Activated CD4-positive, alpha-beta T cell treated with anti-CD3 and anti-CD28 coated beads, Interleukin-2, amount 10 ng/mL, durations not matched to agents 24 days and 14 days (primary cell): ENCODE results near the gene PDE10A. TPM values are rescaled to one million over a fixed set of nuclear protein-coding genes. Genes with fewer than 3 reads are reported as not detected.

Source experiments
- DNase-seq: peaks from one replicate; pipeline ENCODE4 v3.0.0; 2022
- H3K27ac Mint-ChIP-seq: one replicate; pipeline ENCODE4 v1.8.0; 2022; ENCODE audit warnings: mild to moderate bottlenecking, mixed read lengths
- H3K27me3 Mint-ChIP-seq: one replicate; pipeline ENCODE4 v1.8.0; 2022; ENCODE audit warnings: mixed read lengths
- H3K36me3 Mint-ChIP-seq: one replicate; pipeline ENCODE4 v1.8.0; 2022; ENCODE audit warnings: low read depth, mild to moderate bottlenecking, mixed read lengths
- H3K4me1 Mint-ChIP-seq: one replicate; pipeline ENCODE4 v1.8.0; 2021; ENCODE audit warnings: mixed read lengths
- H3K4me3 Mint-ChIP-seq: one replicate; pipeline ENCODE4 v1.8.0; 2022; ENCODE audit warnings: mild to moderate bottlenecking, moderate library complexity, mixed read lengths
- H3K9me3 Mint-ChIP-seq: one replicate; pipeline ENCODE4 v1.8.0; 2021; ENCODE audit warnings: mixed read lengths
- intact Hi-C: fragments of 100-400 bp; cut with micrococcal nuclease; formaldehyde crosslinking; loops from one replicate; pipeline ENCODE4 v1.15.1; 2023
- total RNA-seq: library from RNA; stranded (reverse); gene quantifications from 2 replicates; pipeline ENCODE4 v1.2.3, GENCODE V29; 2022

Gene PDE10A
- total RNA-seq: not detected in 2 replicates

DNA sequence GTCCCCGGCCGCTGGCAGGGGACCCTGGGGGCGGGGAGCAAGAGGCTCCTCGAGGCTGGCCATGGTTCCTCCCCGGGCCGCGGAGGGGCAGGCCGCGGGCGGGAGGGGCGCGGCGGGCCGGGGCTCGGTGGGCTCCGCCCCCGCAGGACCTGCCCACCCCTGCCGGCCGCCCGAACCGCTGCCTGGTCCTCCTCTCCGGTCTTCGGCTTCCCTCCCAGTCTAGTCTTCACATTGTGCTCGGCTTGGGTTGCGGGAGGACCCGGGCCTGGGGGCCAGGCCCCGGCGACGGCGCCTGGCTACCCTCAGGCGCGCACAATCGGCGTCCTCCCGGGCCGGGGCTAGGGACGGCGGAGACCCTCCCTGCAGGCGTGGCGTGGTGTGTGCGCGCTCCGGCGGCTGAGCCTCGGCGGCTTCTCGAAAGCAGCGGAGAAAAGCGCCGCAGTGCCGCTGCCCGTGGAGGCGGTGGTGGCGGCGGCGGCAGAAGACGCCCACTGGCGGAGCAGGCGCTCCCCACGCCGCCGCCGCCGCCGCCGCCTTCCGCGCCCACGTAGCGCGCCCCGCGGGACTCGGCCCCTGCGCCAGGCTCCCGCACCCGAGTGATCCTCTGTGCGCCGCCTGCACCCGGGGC is at the start of gene PDE10A:
TSS of gene PDE10A (minus strand) at position 493 of the 628 bp plus-strand sequence. CDS start at position 63, 430 bp downstream.
- Mint-ChIP-seq H3K27me3 (peaks cover 54% of the 10 kb centered on the region), H3K27ac (no peak within 1 kb of the TSS), H3K9me3 (no peaks in the 10 kb centered on the region), H3K4me3 (no peak within 1 kb of the TSS), H3K4me1 (peaks cover 2% of the 10 kb centered on the region), H3K36me3 (no peaks in the 10 kb centered on the region)
- DNase-seq: no peak
- intact Hi-C loops: loop anchor here (5.0 to 10.0 kb wide), 3 partner anchors 322 to 502 kb away; partner anchors contain the start of gene TBXT

DNA sequence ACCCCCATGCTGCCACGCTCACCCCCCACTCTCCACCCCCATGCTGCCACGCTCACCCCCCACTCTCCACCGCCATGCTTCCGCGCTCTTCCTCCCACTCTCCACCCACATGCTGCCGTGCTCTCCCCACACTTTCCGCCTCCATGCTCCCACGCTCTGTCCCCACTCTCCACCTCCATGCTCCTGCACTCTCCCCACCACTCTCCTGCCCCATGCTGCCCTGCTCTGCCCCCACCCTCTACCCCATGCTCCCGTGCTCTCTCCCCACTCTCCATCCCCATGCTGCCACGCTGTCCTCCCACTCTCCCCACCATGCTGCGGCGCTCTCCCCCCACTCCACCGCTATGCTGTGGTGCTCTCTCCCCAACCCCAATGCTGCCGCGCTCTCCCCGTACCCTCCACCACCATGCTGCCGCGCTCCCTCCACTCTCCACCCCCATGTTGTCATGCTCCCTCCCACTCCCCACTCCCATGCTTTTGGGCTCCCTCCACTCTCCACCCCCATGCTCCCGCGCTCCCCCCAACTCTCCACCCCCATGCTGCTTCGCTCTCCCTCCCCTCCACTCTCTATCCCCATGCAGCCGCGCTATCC is 46.0 kb upstream of the PDE10A start:
- Mint-ChIP-seq H3K9me3 (no peaks in the 10 kb centered on the region), H3K36me3 (no peaks in the 10 kb centered on the region), H3K4me1 (no peaks in the 10 kb centered on the region), H3K27ac (no peak overlapping the region), H3K27me3 (no peaks in the 10 kb centered on the region), H3K4me3 (no peak overlapping the region)
- no peak for DNase-seq
- intact Hi-C loops: no loop called here

DNA sequence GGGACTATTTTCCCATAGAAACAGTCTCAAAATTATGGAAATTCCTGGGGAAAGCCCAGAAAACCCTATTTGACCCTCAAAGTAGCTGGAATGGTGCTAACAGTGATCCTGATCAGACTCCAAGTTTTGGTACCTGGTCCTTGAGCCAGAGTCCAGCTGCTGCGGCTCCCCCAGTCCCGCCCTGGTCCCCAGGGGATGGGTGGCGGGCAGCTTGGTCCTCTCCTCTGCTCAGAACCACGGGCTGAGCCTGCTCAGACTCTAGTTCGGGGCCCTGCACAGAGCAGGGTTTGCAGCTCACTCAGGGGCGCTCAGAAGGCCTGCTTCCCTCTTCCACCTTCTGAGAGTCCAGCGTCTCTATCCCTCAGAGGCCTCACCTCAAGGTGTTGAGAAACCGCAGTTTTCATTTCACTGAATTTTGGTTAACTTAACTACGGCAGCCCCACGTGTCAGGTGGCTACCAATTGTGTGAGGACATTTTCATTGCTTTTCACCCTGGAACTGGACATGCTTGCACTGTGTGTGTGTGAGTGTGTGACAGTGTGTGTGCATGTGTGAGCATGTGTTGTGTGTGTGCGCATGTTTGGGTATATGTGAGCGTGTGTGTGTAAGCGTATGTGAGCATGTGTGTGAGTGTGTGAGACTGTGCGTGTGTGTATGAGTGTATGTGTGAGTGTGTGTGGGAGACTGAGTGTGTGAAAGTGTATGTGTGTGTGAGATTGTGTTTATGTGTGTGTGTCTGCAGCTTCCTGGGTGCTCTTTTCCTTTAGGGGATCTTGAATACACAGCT is 44.2 kb upstream of the PDE10A start:
- intact Hi-C loops: no loop called here
- no peak overlapping the region for H3K27ac Mint-ChIP-seq
- no peak overlapping the region for H3K4me3 Mint-ChIP-seq
- no peaks in the 10 kb centered on the region for H3K4me1 Mint-ChIP-seq
- H3K9me3 Mint-ChIP-seq: no peaks in the 10 kb centered on the region
- no peaks in the 10 kb centered on the region for H3K36me3 Mint-ChIP-seq
- no peaks in the 10 kb centered on the region for H3K27me3 Mint-ChIP-seq
- DNase-seq: no peak

DNA sequence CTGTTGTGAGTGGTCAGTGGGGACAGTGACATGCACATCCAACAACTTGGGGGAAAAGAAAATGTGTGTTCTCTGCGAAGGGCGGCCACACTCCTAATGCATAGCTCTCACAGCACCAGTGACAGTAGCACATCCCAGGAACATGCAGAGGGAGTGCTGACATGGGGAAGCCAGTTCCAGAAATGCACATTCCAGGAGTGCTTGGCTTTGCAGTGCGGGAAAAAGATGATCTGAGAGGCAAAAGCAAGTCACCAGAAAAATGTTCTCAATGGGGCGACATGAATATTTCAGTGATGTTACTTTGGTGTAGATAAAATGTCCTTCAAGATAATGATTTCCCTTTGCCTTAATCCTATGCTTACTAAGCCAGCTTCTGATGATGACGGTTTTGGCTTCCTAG is 42.9 kb upstream of the PDE10A start:
- no peaks in the 10 kb centered on the region for H3K27me3 Mint-ChIP-seq

DNA sequence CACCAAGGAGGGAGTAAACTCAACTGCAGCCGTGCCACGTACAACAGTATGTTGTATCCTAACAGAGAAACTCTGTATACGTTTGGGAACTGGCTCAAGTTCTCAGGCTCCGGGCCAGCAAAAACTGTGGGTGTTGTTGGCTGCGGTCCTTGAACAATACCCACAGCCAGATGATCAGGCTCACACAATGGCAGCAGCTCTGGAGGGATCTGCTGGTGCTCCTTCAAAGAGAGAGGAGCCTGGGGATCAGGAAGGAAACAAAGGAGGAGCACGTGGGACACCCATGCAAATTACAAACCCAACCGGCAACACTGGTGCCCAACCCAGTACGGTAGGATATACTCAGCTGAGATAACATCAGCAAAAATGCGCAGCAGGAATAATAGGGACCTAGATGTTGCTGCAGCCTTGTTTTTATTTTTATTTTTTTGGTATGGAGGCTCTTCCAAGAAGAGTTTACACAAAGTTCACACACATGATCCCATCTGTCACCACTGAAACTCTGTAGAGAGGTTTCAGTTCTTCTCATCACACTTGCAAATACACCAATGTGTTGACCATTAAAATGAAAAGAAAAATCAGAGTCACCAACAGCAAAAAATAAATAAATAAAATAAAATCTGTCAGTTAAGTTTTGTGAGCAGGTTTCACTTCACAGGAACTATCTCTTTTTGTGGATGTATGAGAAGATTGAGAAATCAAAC is 41.2 kb upstream of the PDE10A start:
- Mint-ChIP-seq H3K4me3 (no peak overlapping the region), H3K27me3 (no peaks in the 10 kb centered on the region), H3K4me1 (no peaks in the 10 kb centered on the region), H3K9me3 (no peaks in the 10 kb centered on the region), H3K27ac (no peak overlapping the region), H3K36me3 (no peaks in the 10 kb centered on the region)
- intact Hi-C loops: no loop called here
- DNase-seq: no peak

More for the DNA sequence above, 42.9 kb upstream of the PDE10A start:
- H3K36me3 Mint-ChIP-seq: no peaks in the 10 kb centered on the region
- intact Hi-C loops: no loop called here
- no peaks in the 10 kb centered on the region for H3K9me3 Mint-ChIP-seq
- H3K27ac Mint-ChIP-seq: no peak overlapping the region
- H3K4me3 Mint-ChIP-seq: no peak overlapping the region
- DNase-seq: no peak
- no peaks in the 10 kb centered on the region for H3K4me1 Mint-ChIP-seq

DNA sequence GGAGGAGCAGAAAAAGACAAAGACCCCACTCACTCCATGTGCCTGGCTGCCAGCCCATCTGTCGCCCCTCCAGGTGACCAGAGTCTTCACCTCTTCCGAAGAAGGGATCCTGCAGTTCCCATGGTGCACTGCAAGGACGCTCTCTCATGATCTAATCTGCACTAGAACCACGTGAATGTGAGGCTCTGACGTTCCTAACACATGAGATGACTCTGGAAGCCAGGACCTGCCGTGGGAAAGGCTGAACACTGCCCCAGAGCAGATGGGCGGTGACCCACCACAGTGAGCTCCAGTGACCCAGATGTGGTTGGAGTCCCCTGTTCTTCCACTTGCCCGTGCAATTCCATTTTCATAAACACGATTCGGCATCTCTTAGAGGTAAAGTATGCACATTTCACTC is 39.6 kb upstream of the PDE10A start:
- no peaks in the 10 kb centered on the region for H3K9me3 Mint-ChIP-seq
- H3K36me3 Mint-ChIP-seq: no peaks in the 10 kb centered on the region
- H3K4me3 Mint-ChIP-seq: no peak overlapping the region
- no peak for DNase-seq
- H3K4me1 Mint-ChIP-seq: no peaks in the 10 kb centered on the region
- no peak overlapping the region for H3K27ac Mint-ChIP-seq
- intact Hi-C loops: no loop called here
- no peaks in the 10 kb centered on the region for H3K27me3 Mint-ChIP-seq

DNA sequence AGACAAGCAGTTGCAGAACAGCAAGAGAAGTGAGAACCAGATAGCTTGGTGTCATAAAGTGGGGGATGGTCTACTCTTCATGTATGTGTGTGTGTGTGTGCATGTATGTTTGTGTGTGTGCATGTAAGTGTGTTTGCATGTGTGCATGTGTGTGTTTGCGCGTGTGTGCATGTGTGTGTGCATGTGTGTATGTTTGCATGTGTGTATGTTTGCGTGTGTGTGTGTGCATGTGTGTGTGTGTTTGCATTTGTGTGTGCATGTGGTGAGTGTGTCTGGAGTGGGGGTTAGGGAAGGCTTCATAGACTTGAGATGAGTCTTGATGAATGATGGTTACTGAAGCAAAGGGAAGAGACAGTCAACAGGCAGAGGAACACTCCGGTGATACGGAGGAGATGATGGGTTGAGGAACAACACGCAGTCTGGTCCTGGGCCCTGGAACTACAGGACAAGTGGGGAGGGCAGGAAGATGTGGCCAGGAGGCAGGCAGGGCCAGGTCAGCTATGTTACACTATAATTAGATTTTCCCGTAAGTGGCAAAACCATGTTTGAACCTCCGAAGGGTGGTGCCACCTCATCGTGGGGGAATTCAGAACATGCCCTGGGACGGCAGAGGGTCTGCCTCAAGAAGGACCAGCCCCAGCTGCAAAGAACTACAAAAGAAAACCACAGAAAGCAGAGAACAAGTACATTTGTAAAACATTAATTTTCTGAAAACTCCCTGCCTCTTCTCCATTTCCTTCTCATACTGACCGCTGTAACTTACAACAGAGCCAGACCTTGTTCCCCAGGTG is 38.7 kb upstream of the PDE10A start:
- Mint-ChIP-seq H3K27ac (no peak overlapping the region), H3K36me3 (no peaks in the 10 kb centered on the region), H3K4me3 (no peak overlapping the region), H3K4me1 (no peaks in the 10 kb centered on the region), H3K27me3 (no peaks in the 10 kb centered on the region), H3K9me3 (no peaks in the 10 kb centered on the region)
- intact Hi-C loops: no loop called here
- DNase-seq: no peak

DNA sequence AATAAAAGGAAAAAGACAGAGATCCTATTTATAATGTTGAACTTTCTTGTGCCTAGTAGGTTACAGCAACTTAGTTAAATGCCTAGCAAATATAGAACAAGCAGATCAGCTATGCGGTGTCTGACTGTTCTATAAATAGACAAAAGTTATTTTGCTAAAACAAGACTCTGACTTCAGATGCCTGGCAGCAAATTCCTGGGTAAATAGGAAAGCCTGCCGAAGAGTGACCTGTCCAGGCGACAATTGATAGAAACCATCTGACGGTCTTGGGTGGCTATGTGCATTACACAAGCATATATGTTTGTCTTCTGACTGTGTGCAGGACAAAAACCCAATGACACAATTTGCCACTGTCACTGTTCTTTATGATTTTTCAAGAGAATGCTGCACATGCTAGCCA is 38.0 kb upstream of the PDE10A start:
- Mint-ChIP-seq H3K27ac (no peak overlapping the region), H3K4me1 (no peaks in the 10 kb centered on the region), H3K4me3 (no peak overlapping the region), H3K9me3 (no peaks in the 10 kb centered on the region), H3K27me3 (no peaks in the 10 kb centered on the region), H3K36me3 (no peaks in the 10 kb centered on the region)
- DNase-seq: no peak
- intact Hi-C loops: no loop called here

DNA sequence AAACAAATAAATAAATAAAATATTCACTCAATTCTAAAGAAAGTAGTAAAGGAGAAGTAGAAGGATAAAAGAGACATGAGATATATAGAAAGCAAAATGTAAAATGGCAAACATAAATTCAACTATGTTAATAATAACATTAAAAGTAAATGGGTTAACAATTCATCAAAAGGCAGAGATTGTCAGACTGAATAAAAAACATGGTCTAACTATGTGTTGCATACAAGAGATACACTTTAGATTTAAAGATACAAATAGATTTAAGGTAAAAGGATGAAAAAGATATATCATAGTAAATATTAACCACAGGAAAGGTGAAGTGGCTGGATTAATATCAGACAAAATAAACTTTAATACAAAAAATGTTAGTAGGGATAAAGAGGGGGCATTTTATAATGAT is 35.8 kb upstream of the PDE10A start:
- intact Hi-C loops: no loop called here
- Mint-ChIP-seq H3K4me1 (no peaks in the 10 kb centered on the region), H3K4me3 (no peak overlapping the region), H3K9me3 (no peaks in the 10 kb centered on the region), H3K27ac (no peak overlapping the region), H3K27me3 (no peaks in the 10 kb centered on the region), H3K36me3 (no peaks in the 10 kb centered on the region)
- no peak for DNase-seq

DNA sequence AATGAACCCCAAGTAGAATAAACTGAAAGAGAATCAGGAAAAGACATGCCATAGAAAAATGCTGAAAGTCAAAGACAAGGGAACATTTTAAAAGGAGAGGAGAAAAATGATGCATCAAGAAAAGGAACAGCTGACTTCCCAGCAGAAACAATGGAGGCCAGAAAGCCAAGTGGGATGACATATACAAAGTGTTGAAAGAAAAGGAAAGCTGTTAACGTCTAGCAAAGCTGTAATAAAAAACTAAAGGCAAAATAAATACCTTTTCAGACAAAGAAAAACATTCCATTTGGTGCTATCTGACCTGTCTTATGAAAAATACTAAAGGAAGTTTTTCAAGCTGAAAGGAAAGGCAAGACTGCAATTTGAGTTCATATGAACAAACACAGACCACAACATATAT is 34.1 kb upstream of the PDE10A start:
- DNase-seq: no peak
- Mint-ChIP-seq H3K4me1 (no peaks in the 10 kb centered on the region), H3K4me3 (no peak overlapping the region), H3K36me3 (no peaks in the 10 kb centered on the region), H3K27me3 (no peaks in the 10 kb centered on the region), H3K27ac (no peak overlapping the region), H3K9me3 (no peaks in the 10 kb centered on the region)
- intact Hi-C loops: no loop called here

DNA sequence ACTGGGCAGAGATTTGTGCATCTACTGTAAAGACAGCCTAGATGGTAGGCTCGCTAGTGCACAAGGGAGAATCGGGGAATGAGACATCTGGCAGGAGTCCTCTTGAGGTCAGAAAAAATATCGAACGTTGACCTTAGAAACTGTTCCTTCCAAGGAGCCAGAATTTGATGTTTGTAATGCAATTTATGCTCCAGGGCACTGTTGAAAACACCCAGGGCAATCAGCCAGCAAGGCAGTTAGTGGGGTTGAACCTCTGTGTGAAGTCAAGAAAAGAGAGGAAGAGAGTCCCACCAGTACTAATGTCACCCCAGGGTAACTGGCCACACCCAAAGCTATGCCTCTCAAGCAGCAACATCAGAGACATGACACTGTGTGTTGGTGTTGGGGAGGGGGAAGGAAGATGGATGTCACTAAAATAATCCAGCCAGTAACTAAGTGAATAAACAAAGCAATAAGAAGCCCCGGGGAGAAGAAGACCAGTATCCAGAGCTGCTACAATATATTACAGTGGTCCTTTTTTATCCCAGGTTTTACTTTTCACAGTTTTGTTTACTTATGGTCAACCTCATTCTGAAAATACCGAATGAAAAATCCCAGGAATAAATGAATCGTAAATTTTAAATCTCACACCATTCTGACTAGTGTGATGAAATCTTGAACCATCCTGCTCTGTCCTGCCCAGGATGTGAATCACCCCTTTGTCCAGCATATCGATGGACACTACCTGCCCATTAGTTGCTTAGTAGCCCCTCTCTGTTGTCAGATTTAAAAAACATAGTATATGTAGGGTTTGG is 32.9 kb upstream of the PDE10A start:
- H3K4me1 Mint-ChIP-seq: no peaks in the 10 kb centered on the region
- intact Hi-C loops: no loop called here

DNA sequence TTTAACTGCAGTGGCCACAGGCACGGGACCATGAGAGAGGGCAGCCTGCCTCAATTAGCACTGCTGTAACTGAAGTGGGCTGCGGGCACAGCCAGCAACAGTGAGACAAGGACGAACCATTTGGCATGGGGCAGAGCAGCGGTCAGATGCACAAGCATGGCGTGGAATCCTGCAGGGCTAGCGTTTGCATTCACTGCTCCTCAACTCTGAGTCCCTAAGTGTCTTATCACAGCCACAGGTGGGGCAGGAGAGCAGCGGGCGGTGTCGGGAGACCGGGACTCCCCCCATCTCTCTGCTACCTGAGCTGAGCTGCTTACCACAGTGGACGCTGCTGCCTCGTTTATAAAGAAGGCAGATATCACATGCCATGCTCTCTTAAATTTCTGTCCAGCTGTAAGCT is 31.3 kb upstream of the PDE10A start:
- intact Hi-C loops: no loop called here
- H3K4me3 Mint-ChIP-seq: no peak overlapping the region
- H3K4me1 Mint-ChIP-seq: no peaks in the 10 kb centered on the region
- H3K27ac Mint-ChIP-seq: no peak overlapping the region
- DNase-seq: no peak
- no peaks in the 10 kb centered on the region for H3K9me3 Mint-ChIP-seq
- H3K27me3 Mint-ChIP-seq: no peaks in the 10 kb centered on the region
- no peaks in the 10 kb centered on the region for H3K36me3 Mint-ChIP-seq

More for the DNA sequence above, 32.9 kb upstream of the PDE10A start:
- Mint-ChIP-seq H3K36me3 (no peaks in the 10 kb centered on the region), H3K9me3 (no peaks in the 10 kb centered on the region), H3K27ac (no peak overlapping the region), H3K4me3 (no peak overlapping the region), H3K27me3 (no peaks in the 10 kb centered on the region)
- DNase-seq: no peak
